HUES6 (cell line): ENCODE data around the gene SCN8A.

ENCODE experiments used
- H3K27ac ChIP-seq: 2 replicates; pipeline ENCODE4 v1.7.0; 2013; ENCODE audit warnings: low read depth, mild to moderate bottlenecking, low read length, inconsistent platforms
- H3K27me3 ChIP-seq: 2 replicates; pipeline ENCODE4 v1.6.1; 2013; ENCODE audit warnings: low read length; ENCODE audit not compliant: control insufficient read depth, insufficient read depth
- H3K36me3 ChIP-seq: 2 replicates; pipeline ENCODE4 v1.6.1; 2013; ENCODE audit warnings: low read length; ENCODE audit not compliant: control insufficient read depth, insufficient read depth
- H3K4me1 ChIP-seq: 2 replicates; pipeline ENCODE4 v1.6.1; 2013; ENCODE audit warnings: low read length; ENCODE audit not compliant: control insufficient read depth, insufficient read depth
- H3K4me3 ChIP-seq: 2 replicates; pipeline ENCODE4 v1.5.1; 2013; ENCODE audit warnings: low read depth, low read length
- H3K9ac ChIP-seq: one replicate; pipeline ENCODE4 v1.6.1; 2013; ENCODE audit warnings: mild to moderate bottlenecking, low read length
- H3K9me3 ChIP-seq: 2 replicates; pipeline ENCODE4 v1.6.1; 2013; ENCODE audit warnings: low read depth, low read length; ENCODE audit not compliant: control insufficient read depth, insufficient read depth

SCN8A gene

GRCh38 chr12:51625370-51625769 is 34.3 kb downstream of the SCN8A start:
- Histone ChIP-seq H3K4me1 (peaks cover 10% of the 10 kb centered on the region; the same call in 1 of the 2 replicates), H3K27ac (no peak overlapping the region), H3K9ac (no peak overlapping the region), H3K36me3 (no peaks in the 10 kb centered on the region), H3K27me3 (no peaks in the 10 kb centered on the region), H3K4me3 (no peak overlapping the region), H3K9me3 (no peaks in the 10 kb centered on the region)

GRCh38 chr12:51626115-51626514 is 35.1 kb downstream of the SCN8A start:
- Histone ChIP-seq H3K27ac (no peak overlapping the region), H3K4me3 (no peak overlapping the region), H3K4me1 (peaks cover 12% of the 10 kb centered on the region), H3K9ac (no peak overlapping the region), H3K27me3 (no peaks in the 10 kb centered on the region), H3K36me3 (no peaks in the 10 kb centered on the region), H3K9me3 (no peaks in the 10 kb centered on the region)

- no peak overlapping the region for H3K9ac ChIP-seq
- H3K9me3 ChIP-seq, result no peaks in the 10 kb centered on the region
- no peak overlapping the region for H3K27ac ChIP-seq
- no peaks in the 10 kb centered on the region for H3K27me3 ChIP-seq
- no peaks in the 10 kb centered on the region for H3K36me3 ChIP-seq
- peaks cover 16% of the 10 kb centered on the region for H3K4me1 ChIP-seq
- no peak overlapping the region for H3K4me3 ChIP-seq
These were observed 35.6 kb downstream of the SCN8A start for GRCh38 chr12:51626629-51627028.

GRCh38 chr12:51630256-51630880 is 39.3 kb downstream of the SCN8A start:
- no peak overlapping the region for H3K27ac ChIP-seq
- no peaks in the 10 kb centered on the region for H3K27me3 ChIP-seq
- H3K36me3 ChIP-seq, result no peaks in the 10 kb centered on the region
- peaks cover 24% of the 10 kb centered on the region for H3K4me1 ChIP-seq
- H3K4me3 ChIP-seq, result no peak overlapping the region
- H3K9me3 ChIP-seq, result no peaks in the 10 kb centered on the region; the same call in 1 of the 2 replicates
- no peak overlapping the region for H3K9ac ChIP-seq

GRCh38 chr12:51630986-51631385 is 40.0 kb downstream of the SCN8A start:
- Histone ChIP-seq H3K9me3 (no peaks in the 10 kb centered on the region; the same call in 1 of the 2 replicates), H3K4me1 (peaks cover 24% of the 10 kb centered on the region), H3K27ac (no peak overlapping the region), H3K27me3 (no peaks in the 10 kb centered on the region), H3K4me3 (no peak overlapping the region), H3K9ac (no peak overlapping the region), H3K36me3 (no peaks in the 10 kb centered on the region)

GRCh38 chr12:51631591-51631990 is 40.6 kb downstream of the SCN8A start:
- no peaks in the 10 kb centered on the region for H3K36me3 ChIP-seq
- peaks cover 2% of the 10 kb centered on the region; the same call in 1 of the 2 replicates for H3K9me3 ChIP-seq
- H3K4me3 ChIP-seq, result no peak overlapping the region
- H3K9ac ChIP-seq, result no peak overlapping the region
- no peak overlapping the region for H3K27ac ChIP-seq
- H3K27me3 ChIP-seq, result no peaks in the 10 kb centered on the region
- H3K4me1 ChIP-seq, result peaks cover 24% of the 10 kb centered on the region

GRCh38 chr12:51632623-51633022 is 41.6 kb downstream of the SCN8A start:
- Histone ChIP-seq H3K9me3 (peaks cover 13% of the 10 kb centered on the region), H3K36me3 (no peaks in the 10 kb centered on the region; the same call in 1 of the 2 replicates), H3K27ac (no peak overlapping the region), H3K9ac (no peak overlapping the region), H3K27me3 (no peaks in the 10 kb centered on the region), H3K4me3 (no peak overlapping the region), H3K4me1 (peaks cover 24% of the 10 kb centered on the region)

- Histone ChIP-seq H3K27ac (no peak overlapping the region), H3K36me3 (no peaks in the 10 kb centered on the region; the same call in 1 of the 2 replicates), H3K4me1 (peaks cover 24% of the 10 kb centered on the region), H3K9me3 (peaks cover 14% of the 10 kb centered on the region), H3K4me3 (no peak overlapping the region), H3K27me3 (no peaks in the 10 kb centered on the region), H3K9ac (no peak overlapping the region)
These were observed 44.3 kb downstream of the SCN8A start for GRCh38 chr12:51635346-51635745.

GRCh38 chr12:51636581-51636980 is 45.5 kb downstream of the SCN8A start:
- H3K36me3 ChIP-seq, result no peaks in the 10 kb centered on the region; the same call in 1 of the 2 replicates
- H3K27me3 ChIP-seq, result no peaks in the 10 kb centered on the region
- H3K4me1 ChIP-seq, result peaks cover 17% of the 10 kb centered on the region
- H3K4me3 ChIP-seq, result no peak overlapping the region
- H3K9me3 ChIP-seq, result peaks cover 14% of the 10 kb centered on the region
- no peak overlapping the region for H3K27ac ChIP-seq
- H3K9ac ChIP-seq, result no peak overlapping the region

- Histone ChIP-seq H3K9me3 (peaks cover 14% of the 10 kb centered on the region), H3K4me3 (no peak overlapping the region), H3K27me3 (no peaks in the 10 kb centered on the region), H3K36me3 (no peaks in the 10 kb centered on the region; the same call in 1 of the 2 replicates), H3K4me1 (peaks cover 13% of the 10 kb centered on the region), H3K27ac (no peak overlapping the region), H3K9ac (no peak overlapping the region)
These were observed 46.0 kb downstream of the SCN8A start for GRCh38 chr12:51636986-51637385.

- H3K9ac ChIP-seq, result no peak overlapping the region
- no peaks in the 10 kb centered on the region for H3K4me1 ChIP-seq
- H3K4me3 ChIP-seq, result no peak overlapping the region
- H3K27me3 ChIP-seq, result no peaks in the 10 kb centered on the region
- no peak overlapping the region for H3K27ac ChIP-seq
- H3K36me3 ChIP-seq, result no peaks in the 10 kb centered on the region; the same call in 1 of the 2 replicates
- H3K9me3 ChIP-seq, result peaks cover 24% of the 10 kb centered on the region
These were observed 48.3 kb downstream of the SCN8A start for GRCh38 chr12:51639361-51639760.
